ENCODE measurements around the gene TRIM68.

- no peak for TF ChIP-seq CTCF (IDR thresholded peaks at IDR 0.05)
- no peak for TF ChIP-seq EZH2phosphoT487 (IDR thresholded peaks at IDR 0.05)
Measured at GRCh38 chr11:4642043-4642442, 34.0 kb upstream of the TRIM68 start.

All from neural progenitor cell (in vitro differentiated cells).